Measurements from ENCODE around the gene ANKZF1. TPM values are rescaled to one million over a fixed set of nuclear protein-coding genes. Genes with fewer than 3 reads are reported as not detected.

ANKZF1 gene
- polyA plus RNA-seq, 3 donors: 7.6 to 79.3 (median 10.4) TPM

- no peaks in the 10 kb centered on the region for H3K36me3 Mint-ChIP-seq
- no CpG with 5 or more reads among the region's 1 CpG for WGBS (ENCODE audit: insufficient coverage)
Observed at GRCh38 chr2:219266886-219267285, 37.3 kb downstream of the ANKZF1 start.

GRCh38 chr2:219268294-219268693 lies 38.7 kb downstream of the ANKZF1 start:
- Mint-ChIP-seq H3K4me1 (no peaks in the 10 kb centered on the region), H3K4me3 (no peak overlapping the region), H3K27me3 (ENCODE audit: low read depth in 3 of 3) (peaks cover 6 to 21% (median 19%) of the 10 kb centered on the region in 3 donors), H3K9me3 (no peaks in the 10 kb centered on the region), H3K36me3 (no peaks in the 10 kb centered on the region), H3K27ac (no peak overlapping the region)
- Histone ChIP-seq H4K20me1 (ENCODE audit: insufficient read depth, low read length) (no peaks in the 10 kb centered on the region), H3K79me2 (ENCODE audit: insufficient read depth, low read length) (no peaks in the 10 kb centered on the region), H3K27ac (ENCODE audit: low read depth in 1 of 2, low read length in 2 of 2) (no peak overlapping the region), H3K4me1 (ENCODE audit: control insufficient read depth in 1 of 2, insufficient read depth in 2 of 2, low read length in 2 of 2) (no peaks in the 10 kb centered on the region), H3K4me2 (replicated peaks; ENCODE audit: extremely low read depth, low read length, poor library complexity, severe bottlenecking) (no peak overlapping the region), H3K36me3 (replicated peaks in 1 of 2; ENCODE audit: control insufficient read depth in 1 of 2, insufficient read depth in 2 of 2, low read length in 2 of 2) (no peaks in the 10 kb centered on the region), H3K9me3 (replicated peaks in 1 of 2; ENCODE audit: control insufficient read depth in 1 of 2, insufficient read depth in 1 of 2, low read length in 2 of 2) (no peaks in the 10 kb centered on the region), H3K27me3 (ENCODE audit: control insufficient read depth in 2 of 2, insufficient read depth in 2 of 2, low read length in 2 of 2) (no peaks in the 10 kb centered on the region), H3K4me3 (replicated peaks in 1 of 3; ENCODE audit: low read depth in 2 of 3, low read length in 3 of 3) (no peak overlapping the region), H2AFZ (ENCODE audit: insufficient read depth, low read depth, low read length, poor library complexity, severe bottlenecking) (no peak overlapping the region), H3K9ac (ENCODE audit: insufficient read depth, low read length, poor library complexity, severe bottlenecking) (no peak overlapping the region)
- WGBS (ENCODE audit: insufficient coverage): no CpG with 5 or more reads among the region's 2 CpGs
- intact Hi-C loops (cut with micrococcal nuclease): no loop called here
- no peak for TF ChIP-seq CTCF (IDR thresholded peaks at IDR 0.05)
- DNase-seq: no peak

More at GRCh38 chr2:219266886-219267285, 37.3 kb downstream of the ANKZF1 start:
- H3K27ac ChIP-seq (ENCODE audit: low read depth in 1 of 2, low read length in 2 of 2): no peak overlapping the region
- no peak overlapping the region for H2AFZ ChIP-seq (ENCODE audit: insufficient read depth, low read depth, low read length, poor library complexity, severe bottlenecking)
- H3K27ac Mint-ChIP-seq: no peak overlapping the region
- no peak overlapping the region for H3K9ac ChIP-seq (ENCODE audit: insufficient read depth, low read length, poor library complexity, severe bottlenecking)
- H3K4me1 Mint-ChIP-seq: no peaks in the 10 kb centered on the region
- H3K4me1 ChIP-seq (ENCODE audit: control insufficient read depth in 1 of 2, insufficient read depth in 2 of 2, low read length in 2 of 2): no peaks in the 10 kb centered on the region
- no peaks in the 10 kb centered on the region for H4K20me1 ChIP-seq (ENCODE audit: insufficient read depth, low read length)
- DNase-seq: no peak
- no peak for TF ChIP-seq CTCF (IDR thresholded peaks at IDR 0.05)
- H3K4me3 Mint-ChIP-seq: no peak overlapping the region
- no peaks in the 10 kb centered on the region for H3K36me3 ChIP-seq (replicated peaks in 1 of 2; ENCODE audit: control insufficient read depth in 1 of 2, insufficient read depth in 2 of 2, low read length in 2 of 2)
- no peaks in the 10 kb centered on the region for H3K9me3 ChIP-seq (replicated peaks in 1 of 2; ENCODE audit: control insufficient read depth in 1 of 2, insufficient read depth in 1 of 2, low read length in 2 of 2)
- no peak overlapping the region for H3K4me3 ChIP-seq (replicated peaks in 1 of 3; ENCODE audit: low read depth in 2 of 3, low read length in 3 of 3)
- no peaks in the 10 kb centered on the region for H3K27me3 ChIP-seq (ENCODE audit: control insufficient read depth in 2 of 2, insufficient read depth in 2 of 2, low read length in 2 of 2)
- H3K4me2 ChIP-seq (replicated peaks; ENCODE audit: extremely low read depth, low read length, poor library complexity, severe bottlenecking): no peak overlapping the region
- H3K79me2 ChIP-seq (ENCODE audit: insufficient read depth, low read length): no peaks in the 10 kb centered on the region
- H3K27me3 Mint-ChIP-seq (ENCODE audit: low read depth in 3 of 3): peaks cover 5 to 17% (median 13%) of the 10 kb centered on the region in 3 donors
- intact Hi-C loops (cut with micrococcal nuclease): no loop called here
- no peaks in the 10 kb centered on the region for H3K9me3 Mint-ChIP-seq

Measured in CD14-positive monocyte (primary cell).